Colonic mucosa (tissue), 4 donors: ENCODE data around the gene COPB2. TPM values are rescaled to one million over a fixed set of nuclear protein-coding genes. Genes with fewer than 3 reads are reported as not detected.

Experiments used
- DNase-seq: peaks from one replicate; pipeline ENCODE4 v3.0.0-alpha.2; 2020
- H3K27ac ChIP-seq: fragments of 200-600 bp; one replicate; pipeline ENCODE4 v1.8.0; 2021
- H3K27me3 ChIP-seq: fragments of 200-600 bp; one replicate; pipeline ENCODE4 v1.8.0; 2021
- H3K36me3 ChIP-seq: fragments of 200-600 bp; one replicate; pipeline ENCODE4 v1.8.0; 2021
- H3K4me1 ChIP-seq: fragments of 200-600 bp; one replicate; pipeline ENCODE4 v1.8.0; 2021; ENCODE audit warnings: mild to moderate bottlenecking
- H3K4me3 ChIP-seq: fragments of 200-600 bp; one replicate; pipeline ENCODE4 v1.8.0; 2021
- H3K9ac ChIP-seq, 2 donors: one replicate each; pipeline ENCODE4 v1.7.0; 2013; ENCODE audit warnings: control low read depth in 2 of 2, low read depth in 2 of 2, low read length in 2 of 2
- H3K9me3 ChIP-seq: fragments of 200-600 bp; one replicate; pipeline ENCODE4 v1.8.0; 2021
- CTCF ChIP-seq: fragments of 200-600 bp; IDR thresholded peaks from one replicate; pipeline ENCODE4 v1.8.0; 2022; ENCODE audit warnings: antibody characterized with exemption, mild to moderate bottlenecking
- intact Hi-C: fragments of 100-400 bp; cut with DNase I; formaldehyde crosslinking; loops from one replicate; pipeline ENCODE4 v1.14.1; 2022
- total RNA-seq, 2 donors: library from RNA; stranded (reverse); fragmentation: NEBNext Ultra II Directional in 1 of 2; extraction: Animal tissue kit (Norgen Biotek cat#: 25700) in 1 of 2; gene quantifications; one replicate each; pipeline ENCODE4 v1.2.1, GENCODE V29; 2021
- donor health status: healthy.
- donor health status: DM: no; HTN: no; CAD: no.
- donor health status: DM: no; HTN: no; CAD: no.

COPB2 gene
- total RNA-seq, 2 donors from 2014 or later: 153 to 162 TPM

GRCh38 chr3:139318431-139318816 lies 71.0 kb downstream of the COPB2 start:
- Histone ChIP-seq H3K27me3 (no peaks in the 10 kb centered on the region), H3K36me3 (no peaks in the 10 kb centered on the region), H3K9ac (no peak overlapping the region), H3K9me3 (no peaks in the 10 kb centered on the region), H3K4me3 (no peak overlapping the region), H3K4me1 (no peaks in the 10 kb centered on the region), H3K27ac (no peak overlapping the region)
- TF ChIP-seq CTCF: no peak
- intact Hi-C loops: no loop called here
- no peak for DNase-seq

GRCh38 chr3:139317660-139318430 lies 71.6 kb downstream of the COPB2 start:
- Histone ChIP-seq H3K9me3 (no peaks in the 10 kb centered on the region), H3K4me3 (no peak overlapping the region), H3K4me1 (no peaks in the 10 kb centered on the region), H3K36me3 (no peaks in the 10 kb centered on the region), H3K9ac (no peak overlapping the region), H3K27ac (no peak overlapping the region), H3K27me3 (no peaks in the 10 kb centered on the region)
- intact Hi-C loops: no loop called here
- DNase-seq: no peak
- TF ChIP-seq CTCF: no peak

- Histone ChIP-seq H3K27ac (no peak overlapping the region), H3K4me3 (no peak overlapping the region), H3K9me3 (no peaks in the 10 kb centered on the region), H3K4me1 (no peaks in the 10 kb centered on the region), H3K27me3 (no peaks in the 10 kb centered on the region), H3K36me3 (no peaks in the 10 kb centered on the region), H3K9ac (no peak overlapping the region)
- no peak for DNase-seq
- TF ChIP-seq CTCF: no peak
- intact Hi-C loops: no loop called here
Observed at GRCh38 chr3:139317215-139317614, 72.2 kb downstream of the COPB2 start.

- Histone ChIP-seq H3K9me3 (no peaks in the 10 kb centered on the region), H3K36me3 (no peaks in the 10 kb centered on the region), H3K4me3 (no peak overlapping the region), H3K9ac (no peak overlapping the region), H3K27me3 (no peaks in the 10 kb centered on the region), H3K4me1 (no peaks in the 10 kb centered on the region), H3K27ac (no peak overlapping the region)
- intact Hi-C loops: no loop called here
- DNase-seq: no peak
- TF ChIP-seq CTCF: no peak
Observed at GRCh38 chr3:139313921-139314320, 75.5 kb downstream of the COPB2 start.

- no peak for DNase-seq
- Histone ChIP-seq H3K9me3 (no peaks in the 10 kb centered on the region), H3K27ac (no peak overlapping the region), H3K36me3 (no peaks in the 10 kb centered on the region), H3K4me1 (no peaks in the 10 kb centered on the region), H3K4me3 (no peak overlapping the region), H3K9ac (no peak overlapping the region), H3K27me3 (no peaks in the 10 kb centered on the region)
- intact Hi-C loops: no loop called here
- no peak for TF ChIP-seq CTCF
Observed at GRCh38 chr3:139312959-139313358, 76.5 kb downstream of the COPB2 start.
